ENCODE results near the gene GON4L.

GRCh38 chr1:155719703-155720102 lies 137.3 kb downstream of the GON4L start:
- TF ChIP-seq, protein P1, sequence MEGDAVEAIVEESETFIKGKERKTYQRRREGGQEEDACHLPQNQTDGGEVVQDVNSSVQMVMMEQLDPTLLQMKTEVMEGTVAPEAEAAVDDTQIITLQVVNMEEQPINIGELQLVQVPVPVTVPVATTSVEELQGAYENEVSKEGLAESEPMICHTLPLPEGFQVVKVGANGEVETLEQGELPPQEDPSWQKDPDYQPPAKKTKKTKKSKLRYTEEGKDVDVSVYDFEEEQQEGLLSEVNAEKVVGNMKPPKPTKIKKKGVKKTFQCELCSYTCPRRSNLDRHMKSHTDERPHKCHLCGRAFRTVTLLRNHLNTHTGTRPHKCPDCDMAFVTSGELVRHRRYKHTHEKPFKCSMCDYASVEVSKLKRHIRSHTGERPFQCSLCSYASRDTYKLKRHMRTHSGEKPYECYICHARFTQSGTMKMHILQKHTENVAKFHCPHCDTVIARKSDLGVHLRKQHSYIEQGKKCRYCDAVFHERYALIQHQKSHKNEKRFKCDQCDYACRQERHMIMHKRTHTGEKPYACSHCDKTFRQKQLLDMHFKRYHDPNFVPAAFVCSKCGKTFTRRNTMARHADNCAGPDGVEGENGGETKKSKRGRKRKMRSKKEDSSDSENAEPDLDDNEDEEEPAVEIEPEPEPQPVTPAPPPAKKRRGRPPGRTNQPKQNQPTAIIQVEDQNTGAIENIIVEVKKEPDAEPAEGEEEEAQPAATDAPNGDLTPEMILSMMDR (conservative IDR thresholded peaks at IDR 0.05; ENCODE audit: low read depth, low read length), result no peak
- no peak for TF ChIP-seq EZH2 (IDR thresholded peaks at IDR 0.05; ENCODE audit: low read length, unreplicated experiment)
- TF ChIP-seq EZH2phosphoT487 (IDR thresholded peaks at IDR 0.05; ENCODE audit: borderline replicate concordance, low read length), result no peak

Measured in PC-3 (cell line).